ENCODE data around the gene MYO5B. TPM values are rescaled to one million over a fixed set of nuclear protein-coding genes. Genes with fewer than 3 reads are reported as not detected.

Gene MYO5B
- total RNA-seq, 4 donors from 2014 or later, result 1.9 to 18.3 (median 4.4) TPM

- no peak for ATAC-seq
- Histone ChIP-seq H3K36me3 (no peaks in the 10 kb centered on the region), H3K27ac (no peak overlapping the region), H3K27me3 (peaks cover 73% of the 10 kb centered on the region), H3K9me3 (no peaks in the 10 kb centered on the region), H3K4me3 (no peak overlapping the region), H3K4me1 (peaks cover 0 to 12% (median 0%) of the 10 kb centered on the region in 3 donors)
- TF ChIP-seq EP300 (IDR thresholded peaks at IDR 0.05) (no peak), POLR2AphosphoS5 (IDR thresholded peaks at IDR 0.05) (no peak), POLR2A (IDR thresholded peaks at IDR 0.05) (no peak)
- TF ChIP-seq, protein P1, sequence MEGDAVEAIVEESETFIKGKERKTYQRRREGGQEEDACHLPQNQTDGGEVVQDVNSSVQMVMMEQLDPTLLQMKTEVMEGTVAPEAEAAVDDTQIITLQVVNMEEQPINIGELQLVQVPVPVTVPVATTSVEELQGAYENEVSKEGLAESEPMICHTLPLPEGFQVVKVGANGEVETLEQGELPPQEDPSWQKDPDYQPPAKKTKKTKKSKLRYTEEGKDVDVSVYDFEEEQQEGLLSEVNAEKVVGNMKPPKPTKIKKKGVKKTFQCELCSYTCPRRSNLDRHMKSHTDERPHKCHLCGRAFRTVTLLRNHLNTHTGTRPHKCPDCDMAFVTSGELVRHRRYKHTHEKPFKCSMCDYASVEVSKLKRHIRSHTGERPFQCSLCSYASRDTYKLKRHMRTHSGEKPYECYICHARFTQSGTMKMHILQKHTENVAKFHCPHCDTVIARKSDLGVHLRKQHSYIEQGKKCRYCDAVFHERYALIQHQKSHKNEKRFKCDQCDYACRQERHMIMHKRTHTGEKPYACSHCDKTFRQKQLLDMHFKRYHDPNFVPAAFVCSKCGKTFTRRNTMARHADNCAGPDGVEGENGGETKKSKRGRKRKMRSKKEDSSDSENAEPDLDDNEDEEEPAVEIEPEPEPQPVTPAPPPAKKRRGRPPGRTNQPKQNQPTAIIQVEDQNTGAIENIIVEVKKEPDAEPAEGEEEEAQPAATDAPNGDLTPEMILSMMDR (IDR thresholded peaks at IDR 0.05), result no peak
- 56% methylated on average over 1 of the region's 1 CpG; no CpG with 5 or more reads in 1 of the 2 donors for WGBS, 2 donors (ENCODE audit: low coverage in 1 of 2)
Observed at GRCh38 chr18:50189160-50189559, 5.8 kb downstream of the MYO5B start.

DNA sequence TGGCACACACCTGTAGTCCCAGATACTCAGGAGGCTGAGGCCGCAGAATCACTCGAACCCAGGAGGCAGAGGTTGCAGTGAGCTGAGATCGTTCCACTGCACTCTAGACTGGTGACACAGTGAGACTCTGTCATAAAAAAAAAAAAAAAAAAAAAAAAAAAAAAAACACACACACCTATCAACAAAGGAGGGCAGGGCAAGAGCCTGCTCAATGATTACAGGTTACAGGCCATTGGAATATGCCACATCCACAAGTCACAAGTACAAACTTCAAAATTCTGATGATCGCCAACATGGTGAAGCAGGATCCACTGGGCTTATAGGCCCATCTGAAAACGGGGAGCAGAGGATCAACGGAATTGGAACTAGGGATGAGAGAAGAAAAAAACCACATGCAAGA is 6.3 kb downstream of the MYO5B start:
- 71 to 80% methylated on average over 2 to 4 of the region's 6 CpGs for whole genome bisulfite sequencing, 2 donors (ENCODE audit: low coverage in 1 of 2)
- H3K4me1 ChIP-seq, result peaks cover 0 to 7% (median 0%) of the 10 kb centered on the region in 3 donors
- H3K4me3 ChIP-seq, result no peak overlapping the region
- no peak for ATAC-seq
- H3K9me3 ChIP-seq, result no peaks in the 10 kb centered on the region
- TF ChIP-seq, protein P1 (IDR thresholded peaks at IDR 0.05), result no peak
- TF ChIP-seq POLR2AphosphoS5 (IDR thresholded peaks at IDR 0.05) (no peak), POLR2A (IDR thresholded peaks at IDR 0.05) (no peak), EP300 (IDR thresholded peaks at IDR 0.05) (no peak)
- no peak overlapping the region for H3K27ac ChIP-seq
- peaks cover 73% of the 10 kb centered on the region for H3K27me3 ChIP-seq
- H3K36me3 ChIP-seq, result no peaks in the 10 kb centered on the region

DNA sequence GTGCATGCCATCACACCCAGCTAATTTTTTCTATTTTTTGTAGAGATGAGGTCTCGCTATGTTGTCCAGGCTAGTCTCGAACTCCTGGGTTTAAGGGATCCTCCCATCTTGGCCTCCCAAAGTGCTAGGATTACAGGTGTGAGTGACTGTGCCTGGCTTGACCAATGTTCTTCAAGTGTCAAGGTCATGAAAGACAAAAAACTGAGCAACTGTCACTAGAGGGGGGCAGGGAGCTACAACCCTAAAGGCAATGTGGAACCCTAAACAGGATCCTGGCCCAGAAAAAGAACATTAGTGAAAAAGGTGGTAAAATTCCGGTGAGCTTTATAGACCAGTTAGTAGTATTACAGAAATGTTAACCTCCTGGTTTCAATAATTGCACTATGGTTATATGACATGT is 7.3 kb downstream of the MYO5B start:
- WGBS, 2 donors (ENCODE audit: low coverage in 1 of 2), result 82 to 100% methylated on average over 1 to 2 of the region's 3 CpGs
- no peak overlapping the region for H3K27ac ChIP-seq
- H3K4me3 ChIP-seq, result no peak overlapping the region
- no peaks in the 10 kb centered on the region for H3K36me3 ChIP-seq
- H3K4me1 ChIP-seq, result no peaks in the 10 kb centered on the region
- ATAC-seq, result no peak
- TF ChIP-seq, protein P1 (IDR thresholded peaks at IDR 0.05), result no peak
- TF ChIP-seq POLR2AphosphoS5 (IDR thresholded peaks at IDR 0.05), result no peak
- no peak for TF ChIP-seq POLR2A (IDR thresholded peaks at IDR 0.05)
- TF ChIP-seq EP300 (IDR thresholded peaks at IDR 0.05), result no peak
- H3K9me3 ChIP-seq, result no peaks in the 10 kb centered on the region
- peaks cover 70% of the 10 kb centered on the region for H3K27me3 ChIP-seq

- H3K27me3 ChIP-seq, result peaks cover 71% of the 10 kb centered on the region
- H3K4me3 ChIP-seq, result no peak overlapping the region
- no peak for ATAC-seq
- WGBS, 2 donors (ENCODE audit: low coverage in 1 of 2), result 100% methylated on average over 1 of the region's 1 CpG
- no peaks in the 10 kb centered on the region for H3K36me3 ChIP-seq
- no peaks in the 10 kb centered on the region for H3K9me3 ChIP-seq
- H3K4me1 ChIP-seq, result no peaks in the 10 kb centered on the region
- no peak overlapping the region for H3K27ac ChIP-seq
- TF ChIP-seq, protein P1 (IDR thresholded peaks at IDR 0.05), result no peak
- TF ChIP-seq POLR2AphosphoS5 (IDR thresholded peaks at IDR 0.05), result no peak
- no peak for TF ChIP-seq EP300 (IDR thresholded peaks at IDR 0.05)
- TF ChIP-seq POLR2A (IDR thresholded peaks at IDR 0.05), result no peak
Observed at GRCh38 chr18:50186385-50186784, 8.6 kb downstream of the MYO5B start.

GRCh38 chr18:50183556-50183955 is 11.4 kb downstream of the MYO5B start:
- H3K27ac ChIP-seq, result no peak overlapping the region
- 72 to 92% methylated on average over 2 of the region's 5 CpGs for WGBS, 2 donors (ENCODE audit: low coverage in 1 of 2)
- H3K27me3 ChIP-seq, result peaks cover 59% of the 10 kb centered on the region
- no peak for TF ChIP-seq POLR2AphosphoS5 (IDR thresholded peaks at IDR 0.05)
- no peak for TF ChIP-seq POLR2A (IDR thresholded peaks at IDR 0.05)
- TF ChIP-seq EP300 (IDR thresholded peaks at IDR 0.05), result no peak
- TF ChIP-seq, protein P1 (IDR thresholded peaks at IDR 0.05), result no peak
- no peak for ATAC-seq
- no peaks in the 10 kb centered on the region for H3K36me3 ChIP-seq
- no peak overlapping the region for H3K4me3 ChIP-seq
- no peaks in the 10 kb centered on the region for H3K4me1 ChIP-seq
- no peaks in the 10 kb centered on the region for H3K9me3 ChIP-seq
